Measurements from ENCODE around the gene ASB4.
"Not testable (repeated sequence)": the region's sequence is repeated elsewhere in the genome, so short reads cannot be mapped to it uniquely, and the experiment has no call there.

Gene ASB4

GRCh38 chr7:95485391-95486123 lies at the start of gene ASB4:
ASB4 (plus strand) TSS chr7:95485943; CDS start chr7:95485972, 29 bp downstream.
- no peak for DNase-seq

- no peak for DNase-seq
Measured at GRCh38 chr7:95436407-95436806, 49.3 kb upstream of the ASB4 start.

GRCh38 chr7:95440394-95441038 lies 45.2 kb upstream of the ASB4 start:
- DNase-seq, result no peak

GRCh38 chr7:95441042-95441823 lies 44.5 kb upstream of the ASB4 start:
- DNase-seq, result no peak

GRCh38 chr7:95444796-95445195 lies 40.9 kb upstream of the ASB4 start:
- DNase-seq, result no peak

- no peak for DNase-seq
Measured at GRCh38 chr7:95446618-95447017, 39.1 kb upstream of the ASB4 start.

GRCh38 chr7:95454438-95455045 lies 31.2 kb upstream of the ASB4 start:
- no peak for DNase-seq

- DNase-seq, result no peak
Measured at GRCh38 chr7:95457947-95458346, 27.8 kb upstream of the ASB4 start.

- DNase-seq, result not testable (repeated sequence)
Measured at GRCh38 chr7:95460653-95461052, 25.1 kb upstream of the ASB4 start.

GRCh38 chr7:95467912-95468607 lies 17.7 kb upstream of the ASB4 start:
- no peak for DNase-seq

GRCh38 chr7:95469187-95469586 lies 16.6 kb upstream of the ASB4 start:
- DNase-seq, result no peak

- DNase-seq, result no peak
Measured at GRCh38 chr7:95469848-95470247, 15.9 kb upstream of the ASB4 start.

GRCh38 chr7:95470452-95470851 lies 15.3 kb upstream of the ASB4 start:
- peak; percentile 16 for DNase-seq

GRCh38 chr7:95471071-95471470 lies 14.7 kb upstream of the ASB4 start:
- no peak for DNase-seq

- DNase-seq, result no peak
Measured at GRCh38 chr7:95472581-95473161, 13.1 kb upstream of the ASB4 start.

- DNase-seq, result no peak
Measured at GRCh38 chr7:95473276-95473985, 12.3 kb upstream of the ASB4 start.

- no peak for DNase-seq
Measured at GRCh38 chr7:95476072-95476847, 9.5 kb upstream of the ASB4 start.

GRCh38 chr7:95476904-95477594 lies 8.7 kb upstream of the ASB4 start:
- DNase-seq, result peak; percentile 60

- DNase-seq, result no peak
Measured at GRCh38 chr7:95478272-95479037, 7.3 kb upstream of the ASB4 start.

Measured in activated CD4-positive, alpha-beta T cell treated with anti-CD3 and anti-CD28 coated beads for 48 hours (primary cell).